ENCODE measurements around the gene C1QTNF9B.

C1QTNF9B gene

GRCh38 chr13:23842406-23842805, 54.9 kb downstream of the C1QTNF9B start:
- WGBS = 98% methylated on average over 8 of the region's 8 CpGs
- Histone ChIP-seq H3K9me3 (ENCODE audit: control insufficient read depth, low read length) (no peaks in the 10 kb centered on the region), H3K14ac (ENCODE audit: low read length in 2 of 2) (no peak overlapping the region), H2AK5ac (ENCODE audit: low read length, severe bottlenecking) (no peak overlapping the region), H3K4ac (ENCODE audit: low read depth in 1 of 2, low read length in 2 of 2) (no peak overlapping the region), H4K91ac (ENCODE audit: low read length) (no peak overlapping the region), H3K23ac (ENCODE audit: low read length in 2 of 2) (no peak overlapping the region), H3K9ac (ENCODE audit: low read length) (no peak overlapping the region), H3K4me2 (ENCODE audit: low read length, poor library complexity, severe bottlenecking) (no peak overlapping the region), H2AFZ (ENCODE audit: low read depth, low read length) (no peak overlapping the region), H3K79me1 (replicated peaks; ENCODE audit: low read length, poor library complexity, severe bottlenecking) (no peaks in the 10 kb centered on the region), H4K8ac (ENCODE audit: low read length) (no peak overlapping the region), H2BK120ac (ENCODE audit: low read depth, low read length) (no peak overlapping the region), H3K27ac (ENCODE audit: low read length, poor library complexity, severe bottlenecking) (no peak overlapping the region), H3K27me3 (ENCODE audit: control insufficient read depth in 1 of 2, insufficient read depth in 1 of 2, low read length in 2 of 2) (no peaks in the 10 kb centered on the region), H2BK12ac (ENCODE audit: low read length in 2 of 2) (no peak overlapping the region), H2BK5ac (ENCODE audit: low read depth, low read length, poor library complexity, severe bottlenecking) (no peak overlapping the region), H3K18ac (ENCODE audit: low read depth in 1 of 2, low read length in 2 of 2) (no peak overlapping the region), H3K4me3 (ENCODE audit: insufficient read depth in 1 of 2, low read depth in 1 of 2, low read length in 2 of 2) (no peak overlapping the region), H3K36me3 (ENCODE audit: control insufficient read depth in 1 of 2, insufficient read depth in 2 of 2, low read depth in 1 of 2, low read length in 2 of 2) (peaks cover 0 to 30% of the 10 kb centered on the region in 2 experiments), H2BK15ac (ENCODE audit: low read depth, poor library complexity, severe bottlenecking) (no peak overlapping the region), H3K4me1 (ENCODE audit: control insufficient read depth, insufficient read depth, low read depth, low read length) (peaks cover 3% of the 10 kb centered on the region)
- DNase-seq = no peak

All from mesenchymal stem cell (in vitro differentiated cells and primary cell).